Transverse colon (tissue), 4 donors: ENCODE results near the gene PRR23E. TPM values are rescaled to one million over a fixed set of nuclear protein-coding genes. Genes with fewer than 3 reads are reported as not detected.

Experiments used
- DNase-seq: peaks from one replicate; pipeline ENCODE4 v3.0.0-alpha.2; 2019
- H3K27ac ChIP-seq, 4 donors: fragments of 200-600 bp; sonication (generic); 2 replicates each; pipeline ENCODE4 v1.5.1; 2016 to 2018; ENCODE audit warnings: inconsistent platforms in 4 of 4
- H3K27me3 ChIP-seq: fragments of 200-600 bp; sonication (generic); 2 replicates; pipeline ENCODE4 v1.5.1; 2017; ENCODE audit warnings: inconsistent platforms
- H3K36me3 ChIP-seq, 4 donors: fragments of 200-600 bp; sonication (generic); 2 replicates each; pipeline ENCODE4 v1.5.1; 2017 to 2019; ENCODE audit warnings: inconsistent platforms in 4 of 4
- H3K4me1 ChIP-seq, 4 donors: fragments of 200-600 bp; sonication (generic); 2 replicates each; pipeline ENCODE4 v1.5.1; 2017 to 2020; ENCODE audit warnings: inconsistent platforms in 4 of 4
- H3K4me3 ChIP-seq, 4 donors: fragments of 200-600 bp; sonication (generic); 1 replicate in 1 of 4; 2 replicates in 3 of 4; pipeline versions ENCODE4 v1.5.1 to v1.6.1; 2017 to 2019; ENCODE audit warnings: inconsistent platforms in 4 of 4
- H3K9me3 ChIP-seq, 2 donors: fragments of 200-600 bp; sonication (generic); 2 replicates each; pipeline ENCODE4 v1.5.1; 2017 to 2019; ENCODE audit warnings: inconsistent platforms in 2 of 2
- CTCF ChIP-seq, 5 experiments: fragments of 200-600 bp in 3 of 5; fragments of 450-650 bp in 2 of 5; sonication (generic) in 3 of 5; IDR thresholded peaks; 1 replicate in 2 of 5; 2 replicates in 3 of 5; pipeline ENCODE4 v1.5.1; 2016 to 2017; ENCODE audit warnings: antibody characterized with exemption in 5 of 5, inconsistent platforms in 3 of 5, mild to moderate bottlenecking in 2 of 5, moderate library complexity in 1 of 5
- EP300 ChIP-seq: sonication (generic); formaldehyde crosslinking; IDR thresholded peaks from one replicate; pipeline ENCODE4 v1.6.1; 2017; ENCODE audit warnings: antibody characterized with exemption, low read depth
- POLR2A ChIP-seq: fragments of 450-650 bp; IDR thresholded peaks from one replicate; pipeline ENCODE4 v1.6.1; 2016; ENCODE audit warnings: antibody characterized with exemption, mild to moderate bottlenecking, moderate library complexity
- POLR2AphosphoS5 ChIP-seq, 3 donors: sonication (generic); formaldehyde crosslinking; IDR thresholded peaks; one replicate each; pipeline ENCODE4 v1.6.1; 2016; ENCODE audit warnings: antibody characterized with exemption in 3 of 3
- WGBS, 2 donors: methylation state at CpG; one replicate each; pipeline ENCODE4 v1.1.5; 2018; ENCODE audit warnings: low coverage in 1 of 2; 5-methylcytosine and 5-hydroxymethylcytosine counted together
- in situ Hi-C, 4 donors: fragments of 200-750 bp; cut with MboI; loops; one replicate each; pipeline versions ENCODE4 v1.15.0 to v1.15.1; 2017; ENCODE audit warnings: low sequenced_read_pairs in 3 of 4, low pct_ligation_motif_present in 1 of 4, low pct_unique_long_range_greater_than_20kb in 1 of 4
- intact Hi-C: fragments of 100-400 bp; cut with DNase I; formaldehyde crosslinking; loops from one replicate; pipeline ENCODE4 v1.15.1; 2023; ENCODE audit warnings: low total_unique reads
- total RNA-seq, 4 donors: library from RNA; depleted of rRNA; stranded (reverse); fragments of >200 nt; gene quantifications; one replicate each; pipeline ENCODE4 v1.1.0, GENCODE V29; 2016

The PRR23E gene
- total RNA-seq, 4 donors from 2014 or later: not detected

DNA sequence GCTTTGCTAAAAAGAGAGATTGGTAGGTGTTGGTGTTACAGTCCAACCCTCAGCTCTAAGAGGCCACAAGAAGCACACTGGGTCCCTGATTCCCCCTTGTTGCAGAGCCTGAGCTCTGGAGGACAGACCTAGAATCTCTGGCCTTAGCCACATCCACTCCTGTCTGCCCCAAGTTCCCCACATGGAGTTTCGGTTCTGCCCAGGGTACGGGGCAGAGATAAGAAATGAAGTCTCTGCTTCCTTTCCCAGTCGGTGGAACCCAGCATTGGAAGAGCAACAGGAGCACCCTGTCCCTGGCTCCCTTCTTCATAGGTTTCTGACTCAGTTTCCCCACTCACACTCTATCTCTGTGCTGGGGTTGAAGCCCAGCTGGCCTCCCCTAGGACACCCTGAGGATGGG lies 13.2 kb downstream of the PRR23E start:
- H3K4me3 ChIP-seq: no peak overlapping the region
- H3K27ac ChIP-seq: no peak overlapping the region
- in situ Hi-C loops (no loop called here), intact Hi-C loops (no loop called here)
- no peaks in the 10 kb centered on the region for H3K4me1 ChIP-seq
- no peaks in the 10 kb centered on the region for H3K36me3 ChIP-seq
- TF ChIP-seq POLR2AphosphoS5 (IDR thresholded peaks at IDR 0.05) (no peak), POLR2A (no peak), EP300 (no peak), CTCF (IDR thresholded peaks at IDR 0.05) (no peak)
- DNase-seq: no peak
- no peaks in the 10 kb centered on the region for H3K27me3 ChIP-seq
- H3K9me3 ChIP-seq: no peaks in the 10 kb centered on the region
- 73% methylated on average over 3 of the region's 3 CpGs; no CpG with 5 or more reads in 1 of the 2 donors for WGBS, 2 donors

DNA sequence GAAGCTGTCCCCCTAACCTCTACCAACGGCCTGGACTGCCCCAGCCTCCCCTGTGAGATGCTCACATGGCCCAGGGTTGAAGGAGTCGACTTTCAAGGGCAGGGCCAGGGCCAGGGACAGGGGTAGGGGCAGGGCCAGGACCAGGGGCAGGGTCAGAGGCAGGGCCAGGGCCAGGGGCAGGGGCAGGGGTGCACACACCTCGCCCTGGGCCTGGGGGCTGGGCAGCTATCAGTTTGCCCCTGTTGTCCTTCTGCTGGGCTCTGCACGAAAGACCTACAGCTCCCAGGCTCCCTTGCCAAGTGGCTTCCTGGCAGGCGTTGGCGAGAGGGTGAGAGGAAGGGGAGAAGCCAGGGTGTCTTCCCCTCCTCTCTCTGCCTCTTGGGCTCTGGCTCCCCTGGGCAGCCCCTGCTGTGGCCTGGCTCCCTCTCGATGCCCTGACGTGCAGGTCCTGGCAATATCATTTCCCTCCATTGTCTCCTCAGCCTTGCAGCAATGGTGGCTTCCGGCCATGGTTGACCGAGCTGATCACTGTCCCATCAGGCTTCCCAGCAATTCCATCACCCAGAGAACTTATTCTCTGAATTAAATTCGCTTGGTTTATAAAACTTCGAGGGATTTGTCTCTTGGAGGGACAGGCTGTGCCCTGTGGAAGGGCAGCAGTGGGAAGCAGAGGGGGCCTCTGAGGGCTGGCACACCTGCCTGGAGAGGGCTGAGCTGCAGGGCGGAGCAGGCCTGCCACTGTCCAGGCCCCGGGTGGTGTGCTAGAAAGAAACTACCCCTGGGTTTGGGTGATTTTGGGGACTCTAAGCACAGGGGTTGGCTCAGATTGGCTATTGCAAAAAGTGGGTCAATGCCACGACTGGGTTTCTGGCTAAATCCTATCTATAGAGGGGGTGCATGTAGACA lies 13.9 kb downstream of the PRR23E start:
- TF ChIP-seq EP300 (no peak), POLR2AphosphoS5 (IDR thresholded peaks at IDR 0.05) (no peak), CTCF (IDR thresholded peaks at IDR 0.05) (no peak), POLR2A (no peak)
- no peaks in the 10 kb centered on the region for H3K27me3 ChIP-seq
- DNase-seq: no peak
- intact Hi-C loops: no loop called here
- no peaks in the 10 kb centered on the region for H3K4me1 ChIP-seq
- 71% methylated on average over 15 of the region's 15 CpGs; no CpG with 5 or more reads in 1 of the 2 donors for WGBS, 2 donors
- H3K36me3 ChIP-seq: no peaks in the 10 kb centered on the region
- no peaks in the 10 kb centered on the region for H3K9me3 ChIP-seq
- in situ Hi-C loops: no loop called here
- no peak overlapping the region for H3K27ac ChIP-seq
- H3K4me3 ChIP-seq: no peak overlapping the region

GRCh38 chr3:127207727-127208482 lies 15.0 kb downstream of the PRR23E start:
- H3K27ac ChIP-seq: no peak overlapping the region
- TF ChIP-seq POLR2AphosphoS5 (IDR thresholded peaks at IDR 0.05) (no peak), POLR2A (no peak), EP300 (no peak), CTCF (IDR thresholded peaks at IDR 0.05) (no peak)
- DNase-seq: no peak
- no peaks in the 10 kb centered on the region for H3K27me3 ChIP-seq
- no peaks in the 10 kb centered on the region for H3K36me3 ChIP-seq
- H3K9me3 ChIP-seq: no peaks in the 10 kb centered on the region
- WGBS, 2 donors: 78% methylated on average over 8 of the region's 8 CpGs; no CpG with 5 or more reads in 1 of the 2 donors
- H3K4me3 ChIP-seq: no peak overlapping the region
- in situ Hi-C loops: no loop called here
- no peaks in the 10 kb centered on the region for H3K4me1 ChIP-seq
- intact Hi-C loops: no loop called here

GRCh38 chr3:127208483-127209100 lies 15.7 kb downstream of the PRR23E start:
- Histone ChIP-seq H3K36me3 (no peaks in the 10 kb centered on the region), H3K27ac (no peak overlapping the region), H3K4me1 (no peaks in the 10 kb centered on the region), H3K4me3 (no peak overlapping the region), H3K27me3 (peaks cover 4% of the 10 kb centered on the region), H3K9me3 (no peaks in the 10 kb centered on the region)
- no peak for DNase-seq
- TF ChIP-seq POLR2A (no peak), POLR2AphosphoS5 (IDR thresholded peaks at IDR 0.05) (no peak), CTCF (IDR thresholded peaks at IDR 0.05) (no peak), EP300 (no peak)
- intact Hi-C loops (no loop called here), in situ Hi-C loops (no loop called here)
- 78% methylated on average over 14 of the region's 14 CpGs; no CpG with 5 or more reads in 1 of the 2 donors for WGBS, 2 donors
